Thyroid gland (tissue), 4 donors: Measurements from ENCODE around the gene DUS3L. TPM values are rescaled to one million over a fixed set of nuclear protein-coding genes. Genes with fewer than 3 reads are reported as not detected.

ENCODE experiments used
- DNase-seq, 2 donors: peaks; one replicate each; pipeline ENCODE4 v3.0.0-alpha.2; 2019
- H3K27ac ChIP-seq, 3 donors: fragments of 200-600 bp; sonication (generic); 1 replicate in 2 of 3; 2 replicates in 1 of 3; pipeline ENCODE4 v1.5.1; 2016 to 2019; ENCODE audit warnings: mild to moderate bottlenecking in 1 of 3, moderate library complexity in 1 of 3
- H3K27me3 ChIP-seq: fragments of 200-600 bp; sonication (generic); one replicate; pipeline ENCODE4 v1.5.1; 2019
- H3K36me3 ChIP-seq, 2 donors: fragments of 200-600 bp; sonication (generic); one replicate each; pipeline ENCODE4 v1.5.1; 2016 to 2019
- H3K4me1 ChIP-seq, 2 donors: fragments of 200-600 bp; sonication (generic); one replicate each; pipeline ENCODE4 v1.5.1; 2017 to 2019
- H3K4me3 ChIP-seq, 3 donors: fragments of 200-600 bp; sonication (generic); replicated peaks in 1 of 3; 1 replicate in 2 of 3; 2 replicates in 1 of 3; pipeline ENCODE4 v1.5.1; 2016; ENCODE audit warnings: mild to moderate bottlenecking in 1 of 3
- H3K9me3 ChIP-seq: fragments of 200-600 bp; sonication (generic); one replicate; pipeline ENCODE4 v1.5.1; 2017
- CTCF ChIP-seq, 6 experiments: fragments of 200-600 bp in 3 of 6; fragments of 450-650 bp in 3 of 6; sonication (generic) in 3 of 6; IDR thresholded peaks; one replicate each; pipeline ENCODE4 v1.5.1; 2016 to 2019; ENCODE audit warnings: antibody characterized with exemption in 6 of 6, mild to moderate bottlenecking in 2 of 6, inconsistent platforms in 1 of 6, moderate library complexity in 1 of 6
- POLR2A ChIP-seq, 2 donors: fragments of 450-650 bp; IDR thresholded peaks; one replicate each; pipeline ENCODE4 v1.6.1; 2017; ENCODE audit warnings: antibody characterized with exemption in 2 of 2, mild to moderate bottlenecking in 2 of 2, moderate library complexity in 1 of 2
- WGBS, 2 donors: methylation state at CpG; one replicate each; pipeline ENCODE4 v1.1.5; 2017; 5-methylcytosine and 5-hydroxymethylcytosine counted together
- intact Hi-C: fragments of 100-400 bp; cut with DNase I; formaldehyde crosslinking; loops from one replicate; pipeline ENCODE4 v1.15.1; 2023
- total RNA-seq, 4 donors: library from RNA; depleted of rRNA; stranded (reverse); fragments of >200 nt; gene quantifications; one replicate each; pipeline ENCODE4 v1.2.3, GENCODE V29; 2016

DUS3L gene
- total RNA-seq, 4 donors from 2014 or later, result 34.0 to 53.3 (median 44.9) TPM

- TF ChIP-seq POLR2A (IDR thresholded peaks at IDR 0.05), result no peak
- TF ChIP-seq CTCF (IDR thresholded peaks at IDR 0.05), result no peak
- WGBS, 2 donors, result 67 to 71% methylated on average over 6 to 21 of the region's 34 CpGs
- no peaks in the 10 kb centered on the region for H3K27me3 ChIP-seq
- no peak overlapping the region for H3K27ac ChIP-seq
- no peaks in the 10 kb centered on the region for H3K36me3 ChIP-seq
- DNase-seq, result no peak
- no peak overlapping the region for H3K4me3 ChIP-seq
- no peaks in the 10 kb centered on the region for H3K9me3 ChIP-seq
- intact Hi-C loops, result no loop called here
- H3K4me1 ChIP-seq, result peaks cover 5 to 26% of the 10 kb centered on the region in 2 donors
These were observed 38.8 kb upstream of the DUS3L start for GRCh38 chr19:5829567-5830310.

- TF ChIP-seq POLR2A (IDR thresholded peaks at IDR 0.05), result no peak
- TF ChIP-seq CTCF (IDR thresholded peaks at IDR 0.05), result no peak
- peaks cover 5 to 26% of the 10 kb centered on the region in 2 donors for H3K4me1 ChIP-seq
These were observed 38.0 kb upstream of the DUS3L start for GRCh38 chr19:5828661-5829566.

GRCh38 chr19:5827891-5828660 lies 37.1 kb upstream of the DUS3L start:
- H3K9me3 ChIP-seq, result no peaks in the 10 kb centered on the region
- DNase-seq, result peak; percentile 80 to 81
- peak overlapping the region in 2 of 3 donors; percentile 42 to 78 for H3K27ac ChIP-seq
- H3K4me3 ChIP-seq, result peak overlapping the region in 1 of 3 donors; percentile 46
- peaks cover 5 to 26% of the 10 kb centered on the region in 2 donors for H3K4me1 ChIP-seq
- intact Hi-C loops, result no loop called here
- 1 to 3% methylated on average over 22 of the region's 91 CpGs for WGBS, 2 donors
- no peaks in the 10 kb centered on the region for H3K27me3 ChIP-seq
- no peak for TF ChIP-seq CTCF (IDR thresholded peaks at IDR 0.05)
- TF ChIP-seq POLR2A (IDR thresholded peaks at IDR 0.05), result peak; percentile 67 to 81
- H3K36me3 ChIP-seq, result no peaks in the 10 kb centered on the region

More at GRCh38 chr19:5828661-5829566, 38.0 kb upstream of the DUS3L start:
- Histone ChIP-seq H3K9me3 (no peaks in the 10 kb centered on the region), H3K27me3 (no peaks in the 10 kb centered on the region), H3K36me3 (no peaks in the 10 kb centered on the region), H3K4me3 (peak overlapping the region in 1 of 3 donors; percentile 46), H3K27ac (peak overlapping the region in 2 of 3 donors; percentile 42 to 78)
- WGBS, 2 donors, result 3 to 7% methylated on average over 20 to 24 of the region's 47 CpGs
- DNase-seq, result peak; percentile 24 to 27
- intact Hi-C loops, result no loop called here

GRCh38 chr19:5827342-5827890 lies 36.5 kb upstream of the DUS3L start:
- intact Hi-C loops, result no loop called here
- peak overlapping the region in 1 of 3 donors; percentile 78 for H3K27ac ChIP-seq

More at GRCh38 chr19:5827342-5827890, 36.5 kb upstream of the DUS3L start:
- DNase-seq, result no peak
- peaks cover 5 to 26% of the 10 kb centered on the region in 2 donors for H3K4me1 ChIP-seq
- no peaks in the 10 kb centered on the region for H3K36me3 ChIP-seq
- no peaks in the 10 kb centered on the region for H3K27me3 ChIP-seq
- no peak for TF ChIP-seq CTCF (IDR thresholded peaks at IDR 0.05)
- TF ChIP-seq POLR2A (IDR thresholded peaks at IDR 0.05), result no peak
- 41 to 48% methylated on average over 10 to 12 of the region's 37 CpGs for WGBS, 2 donors
- peak overlapping the region in 1 of 3 donors; percentile 46 for H3K4me3 ChIP-seq
- H3K9me3 ChIP-seq, result no peaks in the 10 kb centered on the region
